NOMO-1 treated with dmso at 0.1 percent for 144 hours (cell line): ENCODE measurements around the gene CDH19.
A peak's percentile ranks its signal among the peaks of the same experiment; 100 is the strongest.
"Not testable (repeated sequence)": the region's sequence is repeated elsewhere in the genome, so short reads cannot be mapped to it uniquely, and the experiment has no call there.

Source experiments
- DNase-seq: peaks from one replicate; lab custom pipeline; 2025; ENCODE audit not compliant: unreplicated experiment; lab: John Stamatoyannopoulos, UW

CDH19 gene

DNA sequence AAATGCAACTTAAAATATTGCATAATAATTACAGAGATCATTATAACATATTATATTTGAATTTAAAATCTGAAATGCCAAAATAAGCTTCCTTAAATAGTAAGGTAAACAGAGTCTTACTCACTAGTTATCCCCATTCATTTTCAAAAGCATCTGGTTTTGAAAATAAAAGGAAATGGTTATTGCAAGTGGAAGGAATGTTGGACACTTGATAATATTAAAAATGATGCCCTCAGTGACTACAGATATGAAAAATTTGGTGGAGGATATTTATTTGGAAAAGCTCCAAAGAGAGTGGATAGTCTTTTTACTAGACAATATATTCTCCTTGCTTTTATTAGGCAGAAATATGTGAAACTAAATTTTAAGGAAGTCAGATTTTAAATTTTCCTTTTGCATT, 39.7 kb downstream of the CDH19 start:
- no peak for DNase-seq

DNA sequence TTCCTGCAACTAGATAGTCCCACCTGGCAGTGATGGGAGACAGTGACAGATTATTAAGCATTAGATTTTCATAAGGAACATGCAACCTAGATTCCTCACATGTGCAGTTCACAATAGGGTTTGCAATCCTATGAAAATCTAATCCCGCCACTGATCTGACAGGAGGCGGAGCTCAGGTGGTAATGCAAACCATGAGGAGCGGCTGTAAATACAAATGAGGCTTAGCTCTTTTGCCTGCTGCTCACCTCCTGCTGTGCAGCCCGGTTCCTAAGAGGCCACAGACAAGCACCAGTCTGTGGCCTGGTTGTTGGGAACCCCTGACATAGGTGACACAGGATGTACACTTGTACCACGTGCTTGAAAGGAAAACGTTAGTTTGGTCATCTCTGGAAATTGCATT, 41.6 kb downstream of the CDH19 start:
- DNase-seq = no peak

DNA sequence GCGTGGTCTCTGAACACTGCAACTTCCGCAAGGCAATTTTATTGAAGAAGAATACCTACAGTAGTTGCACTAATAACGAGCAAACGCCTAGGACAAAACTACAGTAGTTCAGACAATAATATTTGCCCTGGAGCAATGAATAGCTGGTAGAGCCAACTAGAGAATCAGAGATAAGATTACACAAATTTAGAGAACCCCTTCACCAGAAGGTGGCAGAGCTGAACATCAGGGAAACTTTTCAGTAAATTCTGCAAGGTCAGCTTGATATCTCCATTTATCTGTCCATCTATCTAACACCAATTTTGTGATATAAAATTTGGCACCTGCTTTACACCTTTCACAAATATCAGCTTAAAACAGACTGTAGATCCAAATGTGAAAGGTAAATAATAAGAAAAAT, 43.8 kb downstream of the CDH19 start:
- DNase-seq = no peak

DNA sequence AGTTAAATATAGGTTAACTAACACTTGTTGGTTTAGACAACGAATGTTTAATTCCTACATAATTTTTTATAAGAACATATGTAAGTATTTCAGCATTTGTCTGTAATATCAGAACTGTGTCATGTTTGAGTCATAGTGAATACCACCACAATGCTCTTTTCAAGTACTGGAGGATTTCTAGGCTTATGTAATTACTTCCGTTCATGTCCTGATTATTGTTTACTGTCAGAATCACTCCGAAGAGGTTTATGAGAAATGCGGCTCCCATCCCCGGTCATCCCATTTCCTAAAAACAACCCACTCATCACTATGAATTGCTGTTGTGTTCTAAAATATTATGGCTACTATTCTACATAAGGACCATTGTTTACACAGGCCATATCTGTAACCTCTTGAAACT, 45.1 kb downstream of the CDH19 start:
- DNase-seq = no peak

DNA sequence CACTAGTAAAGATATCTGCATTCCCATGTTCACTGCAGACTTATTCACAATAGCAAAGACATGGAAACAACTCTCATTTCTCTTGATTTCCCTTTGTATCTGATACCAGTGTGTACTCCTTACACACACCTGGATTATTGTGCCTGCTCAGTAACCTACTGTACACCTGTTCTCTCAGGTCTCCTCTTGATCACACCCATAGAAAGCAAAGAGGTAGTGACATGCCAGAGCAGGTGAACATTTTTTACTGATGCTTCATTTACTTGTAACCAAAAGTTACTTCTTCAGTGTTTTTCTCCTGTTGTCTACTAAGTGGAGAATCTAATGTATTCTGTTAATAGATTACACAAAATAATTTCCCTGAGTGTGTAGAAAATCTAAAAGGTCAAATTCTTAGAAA, 46.8 kb downstream of the CDH19 start:
- DNase-seq = no peak

DNA sequence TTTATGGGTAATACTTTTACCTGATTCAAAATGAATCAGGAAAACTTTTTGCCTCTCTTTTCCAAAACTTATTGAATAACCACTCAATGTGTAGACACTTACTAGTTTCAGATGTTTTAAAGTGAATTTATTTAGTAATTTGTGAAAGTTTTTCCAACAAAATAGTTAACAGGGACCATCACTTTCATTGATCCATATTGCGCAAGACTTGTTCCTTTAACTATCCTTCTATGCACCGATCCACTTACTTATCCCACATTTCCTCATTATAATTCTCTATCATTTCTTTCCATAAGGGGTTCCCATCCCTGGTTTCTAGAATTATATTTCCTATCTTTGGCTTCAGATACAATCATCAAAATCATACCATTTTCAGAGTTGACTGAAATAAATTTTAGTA, 48.3 kb downstream of the CDH19 start:
- DNase-seq = no peak

DNA sequence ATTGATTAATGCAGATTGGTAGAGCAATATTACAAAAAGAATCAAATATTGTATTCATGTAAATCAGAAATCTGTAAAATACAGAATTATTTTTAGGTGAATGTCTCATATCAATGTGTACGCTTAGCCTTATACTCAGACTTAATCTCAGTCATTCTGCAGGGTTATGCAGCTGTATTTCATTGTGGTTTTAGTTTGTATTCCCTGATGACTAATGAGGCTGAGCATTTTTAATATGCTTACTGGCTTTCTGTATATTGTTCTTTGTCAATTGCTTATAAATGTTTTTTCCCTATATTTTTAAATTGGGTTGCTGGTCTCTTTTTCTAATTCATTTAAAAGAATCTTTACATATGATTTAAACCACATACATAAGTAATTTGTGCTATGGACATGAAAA, 50.1 kb downstream of the CDH19 start:
- DNase-seq = no peak

DNA sequence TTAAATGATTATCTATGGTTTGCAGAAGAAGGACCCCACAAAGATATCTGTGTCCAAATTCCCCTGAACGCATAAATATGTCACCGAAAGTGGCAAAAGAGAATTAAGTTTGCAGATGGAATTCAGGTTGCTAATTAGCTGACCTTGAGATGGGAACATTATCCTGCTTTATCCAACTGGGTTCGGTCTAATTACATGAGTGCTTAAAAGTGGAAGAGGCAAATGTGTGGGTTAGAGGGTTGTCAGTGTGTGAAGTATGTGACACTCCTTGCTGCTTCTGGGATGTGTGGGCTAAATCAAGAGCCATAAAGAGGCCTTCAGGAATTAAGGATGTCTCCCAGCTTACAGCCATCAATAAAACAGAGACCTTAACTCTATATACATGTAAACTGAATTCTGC, 53.5 kb downstream of the CDH19 start:
- no peak for DNase-seq

DNA sequence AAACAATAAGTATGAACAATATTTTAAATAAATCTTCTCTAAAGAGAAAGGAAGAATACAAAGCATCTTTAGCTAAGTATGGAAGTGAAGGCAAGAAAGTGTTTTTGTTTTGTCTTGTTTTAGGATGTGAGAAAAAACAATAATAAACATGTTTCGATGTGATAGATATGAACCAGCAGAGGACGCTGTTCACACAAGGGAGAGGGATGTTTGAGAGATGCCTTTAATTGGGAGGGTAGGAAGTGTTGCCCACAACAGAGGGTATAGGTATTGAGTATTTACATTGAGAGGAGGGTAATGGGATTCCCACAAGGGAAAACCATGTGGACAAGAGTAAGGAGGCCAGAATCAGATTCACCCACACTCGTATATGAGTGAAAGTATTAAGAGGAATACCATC, 55.1 kb downstream of the CDH19 start:
- DNase-seq = no peak

DNA sequence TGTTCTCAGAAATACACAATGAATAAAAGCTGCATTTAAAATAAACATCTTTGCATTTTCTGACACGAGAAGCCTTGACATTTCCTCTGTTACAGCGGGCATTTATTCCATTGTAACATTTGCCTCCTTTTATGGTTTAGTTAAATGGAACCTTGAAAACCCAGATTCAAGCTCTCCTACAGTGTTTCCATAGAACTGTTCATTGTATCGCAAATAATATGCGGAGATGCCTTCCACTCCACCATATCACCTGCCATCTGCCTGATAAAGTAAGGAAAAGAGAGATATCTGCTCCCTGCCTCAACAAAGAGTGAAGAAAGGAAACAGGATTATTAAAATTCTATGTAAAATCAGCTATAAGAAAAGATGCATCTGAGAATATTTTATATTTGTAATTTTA, 69.8 kb downstream of the CDH19 start:
- DNase-seq = no peak

DNA sequence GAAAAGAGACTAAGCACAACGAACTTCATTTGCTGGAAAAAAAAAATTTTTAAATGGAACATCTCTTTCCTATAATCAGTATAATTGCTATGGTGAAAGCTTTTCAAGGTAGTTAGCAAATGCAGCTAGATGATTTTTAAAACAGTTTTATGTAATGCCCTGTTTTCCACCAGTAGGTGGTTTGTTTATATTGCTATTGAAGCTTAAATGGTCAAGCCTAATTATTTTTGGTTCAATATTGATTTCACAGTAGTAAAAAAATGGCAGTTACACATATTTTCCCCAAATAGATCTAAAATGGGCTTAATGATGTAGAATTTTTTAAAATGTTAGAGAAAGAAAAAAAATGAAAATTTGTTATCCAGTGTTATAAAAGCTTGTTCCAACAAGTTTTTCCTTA, 70.2 kb downstream of the CDH19 start:
- no peak for DNase-seq

DNA sequence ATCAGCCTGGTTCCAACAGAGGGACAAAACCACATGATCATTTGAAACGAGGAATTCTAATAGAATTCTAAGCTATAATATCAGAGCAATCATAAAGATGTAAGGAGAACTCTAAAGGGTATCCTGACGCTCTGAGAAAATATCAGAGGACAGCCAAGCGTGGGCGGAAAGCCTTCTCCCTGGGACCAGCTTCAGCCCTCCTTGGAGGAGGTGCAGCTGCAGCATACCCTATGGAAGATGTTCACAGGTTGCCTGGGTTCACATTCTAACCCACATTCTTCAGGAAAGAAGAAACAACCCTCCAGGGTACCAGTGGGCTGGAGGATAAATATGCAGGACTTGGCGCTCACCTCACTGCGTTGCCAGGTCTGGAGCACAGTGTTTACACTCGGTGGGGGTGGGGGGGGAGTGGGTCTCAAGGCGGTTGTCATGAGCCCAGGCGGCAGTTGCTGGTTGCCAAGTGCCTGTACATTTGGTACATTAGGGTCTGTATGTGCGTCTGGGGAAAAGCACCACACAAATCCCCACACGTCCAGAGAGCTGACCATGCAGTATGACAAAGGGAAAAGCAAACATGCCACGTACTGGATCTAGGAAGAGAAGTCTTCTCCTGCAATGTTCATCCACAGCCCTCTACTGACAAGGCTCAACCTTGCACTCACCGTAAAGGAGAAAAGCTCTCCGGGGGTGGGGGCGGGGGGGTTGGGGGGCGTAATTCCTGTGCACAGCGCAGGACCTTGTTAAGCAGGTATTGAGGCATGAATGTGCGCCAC, 80.5 kb downstream of the CDH19 start:
- DNase-seq = no peak

DNA sequence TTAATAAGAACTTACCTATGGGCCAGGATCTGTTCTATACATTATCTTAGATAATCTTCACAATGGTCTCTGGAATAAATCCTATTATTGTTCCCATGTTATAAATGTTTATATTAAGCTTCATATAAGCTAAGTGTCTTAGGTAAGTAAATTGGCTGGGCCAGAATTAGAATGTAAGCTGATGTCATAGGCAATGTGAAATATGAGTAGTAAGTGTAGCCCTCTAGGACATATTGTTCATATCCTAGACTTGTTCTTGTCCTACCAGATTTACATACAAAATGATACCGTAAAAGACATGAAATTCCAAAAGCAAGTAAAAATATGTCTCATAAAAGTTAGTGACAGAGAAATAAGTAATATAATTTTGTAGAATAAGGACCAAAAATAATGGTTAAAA, 89.9 kb downstream of the CDH19 start:
- no peak for DNase-seq

DNA sequence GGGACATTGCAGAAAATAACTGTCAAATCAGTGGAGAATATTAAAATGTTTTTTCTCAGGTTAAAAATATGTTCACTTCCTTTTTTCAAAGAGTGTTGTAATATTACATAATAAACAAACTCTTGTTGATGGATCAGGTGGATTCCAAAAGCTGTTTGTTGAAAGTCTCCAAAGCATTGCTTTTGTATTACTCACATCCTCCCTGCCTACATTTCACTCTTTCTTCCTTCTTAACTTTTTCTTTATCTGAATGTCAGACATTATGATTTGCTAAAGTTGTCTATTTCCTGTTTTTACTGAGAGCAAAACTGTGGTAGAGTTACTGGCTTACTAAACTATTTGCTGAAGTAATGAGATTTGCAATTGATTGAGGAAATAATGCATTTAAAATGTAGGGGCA, 92.1 kb downstream of the CDH19 start:
- no peak for DNase-seq

DNA sequence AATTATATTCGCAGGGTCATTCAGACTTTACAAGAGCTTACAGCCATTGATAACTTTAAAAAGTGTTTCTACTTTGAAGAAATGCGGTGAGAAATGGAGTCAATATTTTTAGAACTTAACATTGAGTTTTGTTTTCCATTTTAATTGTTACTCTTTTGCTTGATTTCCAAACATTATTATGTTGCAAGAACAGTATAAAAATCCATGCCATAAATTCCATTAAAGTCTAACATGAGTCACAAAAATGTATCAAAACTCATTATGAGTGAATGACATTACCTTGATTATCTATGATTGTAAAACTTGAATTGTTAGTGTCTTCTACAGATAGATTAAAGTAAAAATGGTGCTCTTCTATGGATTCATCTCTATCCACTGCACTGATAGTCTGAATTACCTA, 92.6 kb downstream of the CDH19 start:
- DNase-seq = no peak

DNA sequence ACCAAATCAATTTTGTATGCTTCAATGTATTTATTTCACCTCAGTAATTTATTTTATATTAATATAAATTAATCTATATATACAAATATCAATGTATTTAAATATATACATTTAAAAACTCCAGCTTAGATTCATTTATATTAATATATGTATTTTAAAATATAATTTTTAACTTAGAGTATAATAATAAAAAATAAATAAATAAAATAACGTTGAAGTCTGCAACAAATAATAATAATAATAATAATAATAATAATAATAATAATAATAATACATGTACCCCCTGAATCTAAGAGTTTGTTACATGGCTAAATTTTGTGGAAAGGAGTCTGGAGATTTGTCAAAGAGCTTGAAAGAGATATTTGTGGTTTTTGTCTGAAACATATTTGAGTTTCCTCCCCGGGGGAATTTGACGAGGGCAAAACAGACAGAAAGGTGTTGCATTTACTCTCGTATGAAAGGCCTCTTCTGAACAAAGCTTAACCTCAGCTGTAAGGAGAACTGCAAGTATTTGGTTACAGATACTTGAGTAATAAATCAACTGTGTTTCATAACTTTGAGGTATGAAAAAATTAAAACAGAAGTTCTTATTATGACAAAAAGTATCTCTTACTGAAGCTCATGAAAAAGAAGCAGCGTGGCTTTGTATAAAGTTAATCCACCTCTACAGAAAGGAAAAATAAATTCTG, 93.4 kb downstream of the CDH19 start:
- DNase-seq = peak; percentile 2

DNA sequence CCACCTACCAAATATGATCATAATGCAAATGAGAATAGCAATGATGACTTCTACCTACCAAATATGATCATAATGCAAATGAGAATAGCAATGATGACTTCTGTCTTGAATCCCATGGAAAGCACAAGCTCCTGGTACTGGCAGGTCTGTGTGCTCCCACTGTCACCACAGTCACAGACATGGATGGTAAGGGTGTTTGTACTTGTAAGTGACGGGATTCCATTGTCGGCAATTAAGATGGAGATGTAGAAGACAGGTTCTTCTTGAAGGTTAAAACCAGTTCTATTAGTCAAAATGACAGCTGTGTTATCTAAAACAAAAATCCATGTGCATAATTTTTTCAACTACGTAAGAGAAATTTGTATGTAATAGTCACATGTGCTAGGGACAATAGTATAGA, 95.0 kb downstream of the CDH19 start:
- DNase-seq = no peak

DNA sequence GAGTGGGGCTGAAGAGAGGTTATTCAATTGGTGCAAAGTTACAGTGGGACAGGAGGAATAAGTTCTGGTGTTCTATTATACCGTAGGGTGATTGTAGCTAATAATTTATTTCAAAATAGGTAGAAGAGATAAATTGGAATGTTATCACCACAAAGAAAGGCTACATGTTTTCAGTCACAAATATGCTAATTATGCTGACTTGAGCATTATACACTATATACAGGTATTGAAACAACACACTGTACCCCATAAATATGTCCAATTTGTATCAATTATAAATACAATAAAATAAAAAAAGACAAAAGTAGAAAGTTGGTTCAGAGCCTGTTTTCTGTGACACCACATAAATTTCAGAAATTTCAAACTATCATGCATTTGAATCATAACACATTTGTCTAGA, 97.7 kb downstream of the CDH19 start:
- no peak for DNase-seq

DNA sequence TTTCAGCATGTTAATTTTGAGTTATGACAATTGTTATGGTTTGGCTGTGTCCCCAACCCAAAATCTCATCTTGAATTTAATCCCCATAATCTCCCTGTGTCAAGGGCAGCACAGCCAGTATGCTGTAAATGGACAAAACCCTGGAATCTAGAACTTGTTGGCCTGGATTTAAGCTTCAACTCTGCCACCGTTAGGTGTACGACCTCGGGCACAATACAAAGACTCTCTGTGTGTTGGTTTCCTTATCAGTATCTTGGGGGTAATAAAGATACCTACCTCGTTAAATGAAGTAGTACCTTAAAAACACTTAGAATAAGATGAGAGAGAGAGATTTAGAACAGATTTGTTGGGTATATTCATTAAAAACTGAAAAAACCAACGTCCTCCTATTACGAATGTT, 106.5 kb downstream of the CDH19 start:
- no peak for DNase-seq

DNA sequence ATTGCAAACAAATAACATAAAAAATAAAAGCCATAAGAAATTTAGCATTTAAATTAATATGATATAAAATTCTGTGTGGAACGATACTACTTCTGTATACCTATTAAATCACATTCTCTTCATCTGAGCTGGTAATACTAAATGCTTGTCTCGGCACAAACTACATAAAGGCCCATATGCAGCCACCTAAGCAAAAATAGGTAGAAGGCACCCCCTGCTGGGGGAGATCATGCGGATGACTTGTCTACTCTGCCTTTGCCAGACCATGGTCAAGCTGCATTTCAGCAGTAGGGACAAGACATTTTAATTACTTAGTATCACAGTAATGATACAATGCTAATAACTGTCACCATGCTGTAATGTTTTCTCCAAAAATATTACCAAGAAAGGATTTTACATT, 108.0 kb downstream of the CDH19 start:
- peak; percentile 14 for DNase-seq

DNA sequence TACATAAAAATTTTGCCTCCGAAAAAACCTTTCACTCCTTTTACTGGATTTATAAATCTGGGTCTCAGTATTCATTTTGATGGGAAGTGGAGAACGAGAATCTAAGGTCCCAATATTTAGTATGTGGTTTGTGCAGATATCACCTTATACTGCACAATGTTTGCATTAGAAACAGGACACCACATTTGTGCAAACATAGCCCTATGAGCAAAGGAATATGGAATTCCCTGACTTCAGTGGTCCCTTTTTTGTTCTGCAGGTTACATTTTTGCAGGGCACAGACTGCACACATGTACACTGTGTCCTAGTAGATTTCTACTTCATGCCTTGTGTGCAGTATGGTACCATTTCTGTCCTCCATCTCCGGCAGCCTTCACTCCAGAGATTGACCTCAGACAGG, 130.0 kb downstream of the CDH19 start:
- no peak for DNase-seq

DNA sequence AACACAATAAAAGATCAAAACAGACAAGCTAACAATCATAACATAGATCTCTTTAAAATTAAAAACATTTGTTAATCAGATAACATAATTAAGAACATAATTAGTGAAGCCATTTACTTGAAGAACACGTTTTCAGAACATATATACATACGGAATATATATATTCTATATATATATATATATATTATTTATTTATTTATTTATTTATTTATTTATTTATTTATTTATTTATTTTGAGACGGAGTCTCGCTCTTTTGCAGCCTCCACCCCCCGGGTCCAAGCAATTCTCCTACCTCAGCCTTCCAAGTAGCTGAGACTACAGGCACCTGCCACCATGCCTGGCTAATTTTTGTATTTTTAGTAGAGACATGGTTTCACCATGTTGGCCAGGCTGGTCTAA, 137.7 kb downstream of the CDH19 start:
- not testable (repeated sequence) for DNase-seq

DNA sequence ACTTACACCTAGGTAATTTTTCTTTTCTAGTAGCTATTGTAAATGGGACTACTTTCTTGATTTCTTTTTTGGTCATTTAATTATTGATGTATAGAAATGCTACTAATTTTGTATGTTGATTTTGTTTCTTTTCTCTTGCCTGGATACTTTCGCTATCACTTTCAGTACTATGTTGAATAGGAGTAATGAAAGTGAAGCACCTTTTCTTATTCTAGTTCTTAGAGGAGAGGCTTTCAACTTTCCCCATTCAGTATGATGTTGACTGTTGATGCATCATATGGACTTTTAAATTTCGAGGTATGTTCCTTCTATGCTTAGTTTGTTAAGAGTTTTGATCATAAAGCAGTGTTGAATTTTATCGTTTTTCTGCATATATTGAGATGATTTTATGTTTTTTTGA, 142.5 kb downstream of the CDH19 start:
- DNase-seq = no peak
